GM18909 (cell line): ENCODE data around the gene CFAP119.
A peak's percentile ranks its signal among the peaks of the same experiment; 100 is the strongest.

Experiments
- ATAC-seq: cut with Tn5 transposase; IDR thresholded peaks from one replicate; pipeline ENCODE4 v1.9.1; 2021; ENCODE audit warnings: mild to moderate bottlenecking; ENCODE audit not compliant: unreplicated experiment, poor library complexity

Gene CFAP119

DNA sequence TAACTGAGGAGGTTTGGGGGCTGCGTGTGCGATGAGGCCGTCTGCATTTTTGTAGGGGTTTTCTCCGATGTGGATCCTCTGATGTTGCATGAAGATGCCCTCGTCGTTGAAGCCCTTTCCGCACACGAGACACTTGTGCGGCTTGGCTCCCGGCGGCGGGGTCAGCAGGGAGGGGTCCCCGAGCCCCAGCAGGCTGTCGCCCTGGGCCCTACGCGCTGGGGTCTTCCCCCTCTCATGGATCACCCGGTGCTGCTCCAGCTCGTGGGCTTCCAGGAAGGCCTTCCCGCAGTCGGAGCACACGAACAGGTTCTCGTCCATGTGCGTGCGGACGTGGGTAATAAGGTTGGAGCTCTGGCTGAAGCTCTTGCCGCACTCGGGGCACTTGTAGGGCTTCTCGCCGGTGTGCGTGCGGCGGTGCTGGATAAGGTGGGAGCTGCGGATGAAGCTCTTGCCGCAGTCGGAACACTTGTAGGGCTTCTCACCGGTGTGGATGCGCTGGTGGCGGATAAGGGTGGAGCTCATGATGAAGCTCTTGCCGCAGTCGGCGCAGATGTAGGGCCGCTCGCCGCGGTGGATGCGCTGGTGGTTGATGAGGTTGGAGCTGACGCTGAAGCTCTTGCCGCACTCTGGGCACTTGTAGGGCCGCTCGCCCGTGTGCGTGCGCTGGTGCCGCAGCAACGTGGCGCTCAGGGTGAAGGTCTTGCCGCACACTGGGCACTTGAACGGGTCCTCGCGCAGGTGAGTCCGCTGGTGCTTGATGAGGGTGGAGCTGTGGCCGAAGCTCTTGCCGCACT lies 20.8 kb upstream of the CFAP119 start:
- ATAC-seq, result no peak

DNA sequence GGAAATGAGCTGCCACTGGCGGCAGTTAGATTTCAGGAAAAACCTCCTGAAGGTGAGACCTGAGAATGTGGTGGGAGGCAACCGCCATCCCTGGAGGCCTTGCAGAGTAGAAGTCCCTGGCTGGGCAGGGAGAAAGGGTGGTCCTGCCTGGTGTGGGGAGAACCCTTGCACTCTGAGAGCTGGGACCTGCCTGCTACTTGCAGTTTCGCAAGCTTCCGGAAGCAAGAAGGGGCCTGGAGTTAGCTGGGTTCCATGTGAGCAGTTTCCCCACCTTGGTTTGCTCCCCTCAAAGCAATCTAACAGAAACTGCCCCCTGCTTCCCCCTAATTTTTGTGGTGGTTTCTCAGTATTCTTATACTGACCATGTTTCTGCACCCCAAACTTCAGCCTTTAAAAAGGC lies 18.7 kb upstream of the CFAP119 start:
- no peak for ATAC-seq

DNA sequence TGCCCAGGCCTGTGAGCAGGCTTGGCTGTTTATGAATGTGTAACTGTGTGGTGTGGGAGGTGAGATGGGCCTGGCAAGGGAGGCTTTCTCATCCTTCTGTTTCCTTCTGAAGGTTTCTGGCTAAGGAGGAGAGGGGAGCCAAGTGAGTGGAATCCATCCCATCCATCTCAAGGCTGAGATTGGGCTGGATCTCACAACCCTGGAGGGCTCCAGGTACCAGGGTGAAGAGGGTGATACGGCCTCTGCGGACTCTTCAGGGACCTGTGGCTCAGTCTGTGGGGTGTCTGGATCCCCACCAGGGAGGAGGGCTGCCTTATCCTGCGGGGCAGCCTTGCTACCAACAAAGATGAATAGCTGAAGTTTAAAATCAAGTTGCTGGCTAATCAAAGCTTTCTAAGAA lies 18.2 kb upstream of the CFAP119 start:
- no peak for ATAC-seq

GRCh38 chr16:30779596-30779995 lies 17.7 kb upstream of the CFAP119 start:
- no peak for ATAC-seq

DNA sequence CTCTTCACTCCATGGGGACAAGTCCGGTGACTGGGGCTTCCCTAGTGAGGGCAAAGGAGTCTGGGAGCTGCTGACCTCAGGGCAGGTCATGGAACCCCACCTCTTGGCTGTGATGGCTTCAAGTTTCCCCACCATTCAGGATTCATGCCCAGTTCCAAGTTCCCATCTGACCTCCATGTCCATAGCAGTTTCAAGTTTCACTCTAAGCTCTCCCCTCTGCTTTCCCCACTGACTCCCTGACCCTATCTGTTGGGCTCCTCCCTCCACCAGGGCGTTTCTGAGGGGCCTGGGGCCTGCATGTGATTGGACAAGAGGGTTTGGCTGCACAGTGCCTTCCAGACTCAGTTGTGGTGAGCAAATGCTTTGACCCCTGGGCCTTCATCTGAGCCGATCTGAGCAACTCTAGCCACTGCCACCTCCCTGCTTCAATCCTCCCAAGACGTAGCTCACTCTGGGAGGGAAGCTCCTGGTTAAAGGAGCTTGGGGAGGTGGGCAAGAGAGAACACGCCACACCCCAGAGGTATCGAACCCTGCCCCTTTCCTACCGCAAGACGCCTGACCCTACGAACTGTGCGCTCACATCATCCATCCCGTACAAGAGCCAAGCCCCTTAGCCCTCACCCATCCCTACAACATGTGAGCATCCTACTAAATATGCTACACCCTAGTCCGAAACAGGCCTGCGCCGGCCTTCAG lies 16.8 kb upstream of the CFAP119 start:
- no peak for ATAC-seq

- no peak for ATAC-seq
These were observed 15.9 kb upstream of the CFAP119 start for GRCh38 chr16:30777591-30778297.

- peak; percentile 53 for ATAC-seq
These were observed 13.7 kb upstream of the CFAP119 start for GRCh38 chr16:30775392-30776188.

DNA sequence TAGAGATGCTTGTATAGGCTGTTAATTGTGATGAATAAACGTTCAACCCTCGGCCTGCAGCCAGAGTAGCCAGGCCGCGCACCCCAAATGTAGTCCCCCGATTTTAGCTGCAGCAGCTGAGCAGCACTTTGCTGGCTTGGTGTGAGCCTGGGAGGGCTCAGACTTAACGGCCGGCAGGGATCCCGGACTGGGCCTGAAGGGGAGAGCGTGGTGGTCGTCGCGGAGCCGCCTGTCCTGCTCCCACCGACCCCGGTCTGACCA lies 13.2 kb upstream of the CFAP119 start:
- ATAC-seq, result no peak

DNA sequence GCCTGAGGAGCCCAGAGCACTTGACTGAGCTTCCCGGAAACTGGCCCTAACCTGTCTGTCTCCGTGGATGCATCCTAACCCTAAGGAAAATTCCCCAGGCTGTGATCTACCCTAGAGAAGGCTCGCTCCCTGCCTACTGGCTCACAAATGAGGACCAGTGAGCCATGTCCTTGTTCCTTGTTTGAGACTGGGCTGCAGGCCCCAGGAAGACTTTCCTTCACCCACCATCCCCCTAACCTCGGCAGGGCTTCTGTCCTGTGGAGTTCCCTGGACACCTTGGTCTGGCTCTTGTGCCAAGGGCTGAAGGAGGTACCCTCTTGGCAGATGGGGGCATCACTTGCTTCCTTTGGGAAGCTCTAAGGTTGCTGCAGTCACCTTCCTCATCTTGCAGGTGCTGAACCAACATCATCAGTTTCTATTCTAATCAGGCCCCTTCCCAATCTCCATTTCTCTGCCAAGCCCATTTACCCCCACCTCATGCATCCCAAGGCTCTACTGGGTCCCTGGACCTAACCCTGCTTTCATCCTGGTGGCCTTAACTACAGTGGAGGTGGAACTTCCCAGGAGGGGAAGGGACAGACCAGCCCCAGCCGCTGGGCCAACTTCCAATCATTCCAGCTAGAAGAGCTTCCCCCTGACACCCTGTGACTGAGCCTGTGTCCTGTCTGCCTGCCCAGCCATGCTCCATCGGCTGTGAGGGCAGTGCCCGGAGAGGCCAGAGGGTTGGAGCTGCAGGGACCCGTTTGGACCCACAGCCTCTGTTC lies 12.7 kb upstream of the CFAP119 start:
- no peak for ATAC-seq

- ATAC-seq, result no peak
These were observed 12.0 kb upstream of the CFAP119 start for GRCh38 chr16:30773826-30774225.

DNA sequence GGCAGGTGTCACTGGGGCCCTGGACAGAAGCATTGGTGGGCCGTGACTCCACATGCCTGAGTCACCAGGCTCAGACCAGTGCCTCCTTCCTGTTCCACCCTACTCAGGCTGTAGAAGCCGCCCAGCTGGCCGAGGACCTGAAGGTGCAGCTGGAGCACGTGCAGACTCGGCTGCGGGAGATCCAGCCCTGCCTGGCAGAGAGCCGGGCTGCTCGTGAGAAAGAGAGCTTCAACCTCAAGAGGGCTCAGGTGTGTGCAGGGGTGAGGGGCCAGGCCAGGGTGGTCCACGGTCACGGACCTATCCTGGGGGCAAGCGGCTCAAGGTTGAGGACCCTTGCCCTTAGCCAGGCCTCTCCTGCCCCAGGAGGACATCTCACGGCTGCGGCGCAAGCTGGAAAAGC lies 9.9 kb upstream of the CFAP119 start:
- ATAC-seq, result no peak

GRCh38 chr16:30769379-30770089 lies 7.7 kb upstream of the CFAP119 start:
- ATAC-seq, result no peak

DNA sequence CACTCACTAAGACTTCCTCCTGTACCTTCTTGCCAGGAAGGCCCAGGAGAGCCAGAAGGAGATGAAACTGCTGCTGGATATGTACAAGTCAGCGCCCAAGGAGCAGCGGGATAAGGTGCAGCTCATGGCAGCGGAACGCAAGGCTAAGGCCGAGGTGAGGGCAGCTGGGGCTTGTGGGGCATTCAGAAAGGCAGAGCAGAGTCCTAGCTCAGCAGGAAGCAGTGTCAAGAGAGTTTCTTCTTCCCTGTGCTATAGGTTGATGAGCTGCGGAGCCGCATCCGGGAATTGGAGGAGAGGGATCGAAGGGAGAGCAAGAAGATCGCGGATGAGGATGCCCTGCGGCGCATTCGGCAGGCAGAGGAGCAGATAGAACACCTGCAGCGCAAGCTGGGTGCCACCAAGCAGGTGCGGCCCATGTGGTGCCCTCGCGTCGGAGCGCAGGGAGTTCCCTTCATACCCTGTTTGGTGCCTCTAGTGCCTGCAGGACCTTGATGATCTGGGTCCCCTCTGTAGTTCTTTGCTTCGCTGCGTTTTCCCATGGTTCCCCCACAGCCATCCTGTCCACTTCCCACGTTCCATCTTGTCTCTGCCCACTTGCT lies 6.8 kb upstream of the CFAP119 start:
- no peak for ATAC-seq

DNA sequence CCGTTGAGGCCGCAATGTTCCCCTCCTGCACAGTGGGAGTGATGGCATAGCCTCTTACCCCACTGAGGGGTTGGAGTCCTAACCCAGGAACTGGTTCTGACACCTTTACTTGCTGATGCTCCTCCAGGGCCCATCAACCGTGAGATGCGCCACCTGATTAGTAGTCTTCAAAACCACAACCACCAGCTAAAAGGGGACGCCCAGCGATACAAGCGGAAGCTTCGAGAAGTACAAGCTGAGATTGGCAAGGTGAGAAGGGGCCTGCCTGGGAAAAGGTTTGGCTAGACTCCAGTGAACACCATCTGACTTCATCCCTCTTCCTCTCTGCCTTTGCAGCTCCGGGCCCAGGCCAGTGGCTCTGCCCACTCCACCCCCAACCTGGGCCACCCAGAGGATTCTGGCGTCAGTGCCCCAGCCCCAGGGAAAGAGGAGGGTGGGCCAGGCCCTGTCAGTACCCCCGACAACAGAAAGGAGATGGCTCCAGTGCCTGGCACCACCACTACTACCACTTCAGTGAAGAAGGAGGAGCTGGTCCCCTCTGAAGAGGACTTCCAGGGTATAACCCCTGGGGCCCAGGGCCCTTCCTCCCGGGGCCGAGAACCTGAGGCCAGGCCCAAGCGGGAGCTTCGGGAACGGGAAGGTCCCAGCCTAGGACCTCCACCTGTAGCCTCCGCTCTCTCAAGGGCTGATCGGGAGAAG lies 6.1 kb upstream of the CFAP119 start:
- ATAC-seq, result no peak

- ATAC-seq, result no peak
These were observed 5.0 kb upstream of the CFAP119 start for GRCh38 chr16:30766933-30767284.

GRCh38 chr16:30766206-30766932 lies 4.5 kb upstream of the CFAP119 start:
- ATAC-seq, result no peak

DNA sequence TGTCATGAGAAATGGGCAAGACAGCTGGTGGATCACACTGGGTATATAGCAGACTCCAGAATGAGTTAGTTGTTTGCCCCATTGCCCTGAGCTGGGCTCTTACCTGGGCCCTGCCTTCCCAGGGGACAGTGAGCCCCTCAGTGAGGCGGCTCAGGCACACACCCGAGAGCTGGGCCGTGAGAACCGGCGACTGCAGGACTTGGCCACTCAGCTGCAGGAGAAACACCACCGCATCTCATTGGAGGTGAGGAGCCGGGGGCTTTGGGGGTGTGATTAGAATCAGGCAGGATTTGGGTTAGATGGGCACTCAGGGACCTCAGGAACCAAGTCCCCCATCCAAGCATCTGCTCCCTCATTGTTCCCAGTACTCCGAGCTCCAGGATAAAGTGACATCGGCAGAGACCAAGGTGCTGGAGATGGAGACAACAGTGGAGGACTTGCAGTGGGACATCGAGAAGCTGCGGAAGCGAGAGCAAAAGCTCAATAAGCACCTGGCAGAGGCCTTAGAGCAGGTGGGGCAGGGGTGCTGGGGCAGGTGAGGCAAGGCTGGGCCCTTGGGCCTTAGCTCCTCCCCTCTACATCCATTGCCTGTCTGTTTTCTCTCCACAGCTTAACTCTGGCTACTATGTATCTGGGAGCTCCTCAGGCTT lies 3.1 kb upstream of the CFAP119 start:
- no peak for ATAC-seq
